Activated gamma-delta T cell treated with Interleukin-2 at 50 U/mL for 16 hours (primary cell): ENCODE data around the gene TYW5.
"Not testable (repeated sequence)": the region's sequence is repeated elsewhere in the genome, so short reads cannot be mapped to it uniquely, and the experiment has no call there.

Experiments
- DNase-seq: peaks from one replicate; pipeline ENCODE4 v3.0.0-alpha.2; 2020

The TYW5 gene

DNA sequence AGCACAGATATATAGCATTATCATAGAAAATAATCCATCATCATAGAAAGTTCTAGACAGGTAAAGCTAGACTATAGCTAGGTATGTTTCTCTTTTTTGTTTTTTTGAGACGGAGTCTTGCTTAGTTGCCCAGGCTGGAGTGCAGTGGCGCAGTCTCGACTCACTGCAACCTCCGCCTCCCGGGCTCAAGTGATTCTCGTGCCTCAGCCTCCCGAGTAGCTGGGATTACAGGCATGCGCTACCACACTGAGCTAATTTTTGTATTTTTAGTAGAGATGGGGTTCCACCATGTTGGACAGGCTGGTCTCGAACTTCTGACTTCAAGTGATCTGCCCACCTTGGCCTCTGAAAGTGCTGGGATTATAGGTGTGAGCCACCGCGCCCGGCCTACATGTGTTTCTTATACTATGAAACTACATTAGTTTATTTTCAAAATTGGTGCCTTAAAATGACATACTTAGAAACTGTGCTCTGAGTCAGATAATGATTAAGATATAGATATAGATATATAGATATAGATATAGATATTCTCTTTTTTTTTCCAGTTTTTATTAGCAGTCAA is 42.7 kb downstream of the TYW5 start:
- not testable (repeated sequence) for DNase-seq

- DNase-seq: no peak
Measured at GRCh38 chr2:199911877-199912161, 43.5 kb downstream of the TYW5 start.

GRCh38 chr2:199911052-199911876 is 44.0 kb downstream of the TYW5 start, which contains the start of gene C2orf69:
C2orf69 (plus strand) TSS chr2:199911293; CDS start chr2:199911439, 146 bp downstream.
- DNase-seq: peak; percentile 86

- no peak for DNase-seq
Measured at GRCh38 chr2:199910338-199911051, 44.8 kb downstream of the TYW5 start.

GRCh38 chr2:199907008-199907714 is 48.1 kb downstream of the TYW5 start:
- no peak for DNase-seq

GRCh38 chr2:199903111-199903510 is 52.2 kb downstream of the TYW5 start:
- no peak for DNase-seq

GRCh38 chr2:199902486-199903110 is 52.7 kb downstream of the TYW5 start:
- no peak for DNase-seq

- no peak for DNase-seq
Measured at GRCh38 chr2:199901942-199902341, 53.3 kb downstream of the TYW5 start.

DNA sequence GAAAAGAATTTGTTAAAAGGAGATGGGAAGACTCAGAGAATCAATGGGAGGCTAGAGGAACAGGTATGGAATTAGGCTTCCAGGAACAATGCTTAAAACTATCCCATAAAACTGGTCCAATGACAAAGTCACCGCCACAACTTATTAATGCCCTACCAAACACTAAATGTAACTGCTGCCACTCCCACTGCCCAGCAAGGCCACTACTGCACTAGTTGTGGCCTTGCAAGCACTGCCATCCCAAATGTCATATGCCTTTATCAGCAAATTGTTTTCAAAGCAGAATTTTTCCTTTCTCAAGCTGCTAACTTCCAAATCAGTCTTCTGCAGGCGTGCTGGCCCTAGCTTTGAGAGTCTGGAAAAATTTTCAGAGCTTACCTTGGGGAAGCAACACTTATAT is 58.7 kb downstream of the TYW5 start:
- no peak for DNase-seq

- DNase-seq: no peak
Measured at GRCh38 chr2:199895406-199895805, 59.9 kb downstream of the TYW5 start.

DNA sequence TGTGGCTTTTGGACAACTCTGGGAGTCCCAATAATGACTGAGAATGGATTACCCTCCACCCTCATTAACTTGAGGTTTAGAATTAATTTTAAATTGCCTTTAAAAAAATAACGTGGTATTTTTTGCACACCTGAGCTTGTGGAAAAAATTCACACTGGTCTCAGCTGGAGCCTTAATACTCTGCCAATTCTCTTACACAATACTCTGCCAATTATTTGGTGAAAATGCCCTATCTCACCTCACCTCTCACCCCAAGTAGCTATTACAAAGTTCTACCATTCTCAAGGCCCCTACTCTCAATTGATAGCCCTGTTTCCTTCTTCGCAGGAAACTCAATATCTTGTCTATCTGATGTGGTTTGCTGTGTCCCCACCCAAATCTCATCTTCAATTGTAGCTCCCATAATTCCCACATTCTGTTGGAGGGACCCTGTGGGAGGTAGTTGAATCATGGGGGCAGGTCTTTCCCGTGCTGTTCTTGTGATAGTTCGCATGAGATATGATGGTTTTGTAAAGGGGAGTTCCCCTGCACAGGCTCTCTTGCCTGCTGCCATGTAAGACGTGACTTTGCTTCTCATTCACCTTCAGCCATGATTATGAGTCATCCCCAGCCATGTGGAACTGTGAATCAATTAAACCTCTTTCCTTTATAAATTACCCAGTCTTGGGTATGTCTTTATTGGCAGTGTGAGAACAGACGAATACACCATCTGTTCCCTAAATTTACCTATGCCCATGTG is 71.6 kb downstream of the TYW5 start:
- DNase-seq: no peak

- no peak for DNase-seq
Measured at GRCh38 chr2:199882667-199883066, 72.6 kb downstream of the TYW5 start.
